OCI-LY3 (cell line): ENCODE data around the gene HAVCR1.

Experiments used
- CTCF ChIP-seq: fragments of 200-600, 300-600 bp; sonication (generic); IDR thresholded peaks from 2 replicates; pipeline ENCODE4 v1.5.1; 2014; ENCODE audit warnings: antibody characterized with exemption, low read length, low read depth
- EZH2phosphoT487 ChIP-seq: fragments of 200-600 bp; shearing (Covaris generic); IDR thresholded peaks from 2 replicates; pipeline ENCODE4 v1.6.1; 2018; ENCODE audit warnings: antibody characterized with exemption, mixed run types, low read depth

- TF ChIP-seq CTCF = no peak
- no peak for TF ChIP-seq EZH2phosphoT487
Observed at GRCh38 chr5:157086751-157087359, 27.9 kb upstream of the HAVCR1 start.
